K562 (cell line): ENCODE measurements around the gene MORF4L1.

Experiments
- CBX8 ChIP-seq: fragments of 200-600 bp; sonication (generic); IDR thresholded peaks from 2 replicates; pipeline ENCODE4 v1.6.1; 2012; ENCODE audit warnings: borderline replicate concordance, mixed run types, low read depth, mild to moderate bottlenecking, moderate library complexity, mixed read lengths, low read length, control low read depth, inconsistent platforms; ENCODE audit not compliant: poor library complexity, severe bottlenecking; ENCODE audit errors: extremely low read depth
- CREM ChIP-seq: IDR thresholded peaks from 2 replicates; pipeline ENCODE4 v1.6.1; 2014; ENCODE audit warnings: antibody characterized with exemption, low read depth
- EP300 ChIP-seq: IDR thresholded peaks from 2 replicates; pipeline ENCODE4 v1.6.1; 2012; ENCODE audit warnings: low read length, improper control_type of control experiment
- EZH2 ChIP-seq: IDR thresholded peaks from 2 replicates; pipeline ENCODE4 v1.6.1; 2012; ENCODE audit warnings: low read depth, mild to moderate bottlenecking, inconsistent platforms, low read length, borderline replicate concordance
- JUND ChIP-seq, 2 experiments: IDR thresholded peaks; 2 replicates in 1 of 2; 3 replicates in 1 of 2; pipeline ENCODE4 v1.6.1; 2011; ENCODE audit warnings: borderline replicate concordance in 2 of 2, low read depth in 2 of 2, low read length in 2 of 2, improper control_type of control experiment in 1 of 2, missing biosample characterization in 1 of 2, missing genetic modification characterization in 1 of 2, missing genetic modification reagents in 1 of 2
- POLR2A ChIP-seq: fragments of 450-650 bp; conservative IDR thresholded peaks from 2 replicates; pipeline ENCODE4 v1.6.1; 2016
- RBBP5 ChIP-seq: fragments of 200-600 bp; sonication (generic); IDR thresholded peaks from 2 replicates; pipeline ENCODE4 v1.6.1; 2012; ENCODE audit warnings: borderline replicate concordance, mild to moderate bottlenecking, low read length, control low read depth, inconsistent platforms; ENCODE audit not compliant: insufficient read depth, poor library complexity, severe bottlenecking
- TAF1 ChIP-seq: IDR thresholded peaks from 2 replicates; pipeline ENCODE4 v1.6.1; 2011; ENCODE audit warnings: mild to moderate bottlenecking, low read length, moderate library complexity; ENCODE audit not compliant: insufficient read depth, control insufficient read depth, severe bottlenecking; ENCODE audit errors: extremely low read depth
- TGIF2 ChIP-seq: sonication (generic); formaldehyde crosslinking; IDR thresholded peaks from 2 replicates; pipeline ENCODE4 v1.8.1; 2022; ENCODE audit warnings: mild to moderate bottlenecking, missing genetic modification reagents, moderate library complexity
- ZFP1 ChIP-seq: fragments of 450-650 bp; formaldehyde crosslinking; IDR thresholded peaks from 2 replicates; pipeline ENCODE4 v1.4.0; 2020; ENCODE audit warnings: mild to moderate bottlenecking, mixed read lengths
- TF ChIP-seq, protein P1 (sequence below), 3 experiments: IDR thresholded peaks in 2 of 3; conservative IDR thresholded peaks in 1 of 3; 2 replicates each; pipeline ENCODE4 v1.5.1; 2011 to 2012; ENCODE audit warnings: low read length in 3 of 3, mild to moderate bottlenecking in 3 of 3, control low read depth in 2 of 3, improper control_type of control experiment in 1 of 3, inconsistent platforms in 1 of 3, low read depth in 1 of 3, mixed read lengths in 1 of 3, moderate library complexity in 1 of 3; ENCODE audit not compliant: insufficient read depth in 2 of 3
- TF ChIP-seq, protein P2 (sequence below), 2 experiments: fragments of 450-650 bp; formaldehyde crosslinking in 1 of 2; IDR thresholded peaks; 2 replicates each; pipeline versions ENCODE4 v1.4.0 to v1.6.1; 2014 to 2020; ENCODE audit warnings: mild to moderate bottlenecking in 2 of 2, borderline replicate concordance in 1 of 2, low read depth in 1 of 2
- TF ChIP-seq, protein P3 (sequence below): sonication (generic); formaldehyde crosslinking; IDR thresholded peaks from 2 replicates; pipeline ENCODE4 v1.8.1; 2022; ENCODE audit warnings: missing genetic modification reagents
- TF ChIP-seq, protein P4 (sequence below): fragments of 250-450 bp; sonication (Bioruptor Pico); IDR thresholded peaks from 2 replicates; pipeline ENCODE4 v1.8.0; 2022; ENCODE audit warnings: moderate library complexity, mild to moderate bottlenecking, inconsistent platforms

DNA sequence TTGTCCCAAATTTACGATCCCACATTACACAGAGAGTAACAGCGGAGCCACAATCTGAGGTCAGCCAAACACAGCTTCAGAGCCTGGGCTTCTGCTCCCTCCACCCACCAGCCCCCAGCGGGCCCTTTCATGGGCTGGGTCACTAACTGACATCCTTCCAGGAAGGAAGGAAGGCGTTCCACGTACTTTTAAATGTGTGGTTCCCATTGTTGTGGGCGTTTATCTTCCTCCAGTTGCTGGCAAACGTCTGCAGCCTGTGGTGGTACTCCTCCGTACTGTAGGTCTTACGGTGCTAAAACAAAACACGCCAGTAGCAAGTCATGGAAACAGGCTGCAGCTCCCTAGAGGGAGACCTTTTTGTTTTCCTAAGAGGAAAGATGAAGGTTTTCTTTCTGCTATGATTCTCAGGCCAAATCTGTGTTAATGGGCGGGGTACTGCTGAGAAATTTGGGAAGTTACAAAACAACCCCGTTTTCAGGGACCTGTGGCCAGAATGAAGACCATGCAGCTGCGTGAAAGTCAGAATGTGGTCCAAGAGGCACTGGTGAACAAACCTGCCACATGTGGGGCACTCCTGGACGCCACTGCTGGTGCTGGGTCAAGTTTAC lies 64.5 kb downstream of the MORF4L1 start:
- peak; percentile 39 for TF ChIP-seq TAF1
- TF ChIP-seq RBBP5, result no peak
- TF ChIP-seq, protein P1, sequence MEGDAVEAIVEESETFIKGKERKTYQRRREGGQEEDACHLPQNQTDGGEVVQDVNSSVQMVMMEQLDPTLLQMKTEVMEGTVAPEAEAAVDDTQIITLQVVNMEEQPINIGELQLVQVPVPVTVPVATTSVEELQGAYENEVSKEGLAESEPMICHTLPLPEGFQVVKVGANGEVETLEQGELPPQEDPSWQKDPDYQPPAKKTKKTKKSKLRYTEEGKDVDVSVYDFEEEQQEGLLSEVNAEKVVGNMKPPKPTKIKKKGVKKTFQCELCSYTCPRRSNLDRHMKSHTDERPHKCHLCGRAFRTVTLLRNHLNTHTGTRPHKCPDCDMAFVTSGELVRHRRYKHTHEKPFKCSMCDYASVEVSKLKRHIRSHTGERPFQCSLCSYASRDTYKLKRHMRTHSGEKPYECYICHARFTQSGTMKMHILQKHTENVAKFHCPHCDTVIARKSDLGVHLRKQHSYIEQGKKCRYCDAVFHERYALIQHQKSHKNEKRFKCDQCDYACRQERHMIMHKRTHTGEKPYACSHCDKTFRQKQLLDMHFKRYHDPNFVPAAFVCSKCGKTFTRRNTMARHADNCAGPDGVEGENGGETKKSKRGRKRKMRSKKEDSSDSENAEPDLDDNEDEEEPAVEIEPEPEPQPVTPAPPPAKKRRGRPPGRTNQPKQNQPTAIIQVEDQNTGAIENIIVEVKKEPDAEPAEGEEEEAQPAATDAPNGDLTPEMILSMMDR (IDR thresholded peaks at IDR 0.05 in 2 of 3, conservative IDR thresholded peaks at IDR 0.05 in 1 of 3; ENCODE audit: insufficient read depth in 2 of 3, low read depth in 1 of 3, low read length in 3 of 3), result no peak
- no peak for TF ChIP-seq EZH2
- TF ChIP-seq POLR2A, result peak; percentile 68
- no peak for TF ChIP-seq TGIF2 (CRISPR knock-in tag)
- TF ChIP-seq, protein P2, sequence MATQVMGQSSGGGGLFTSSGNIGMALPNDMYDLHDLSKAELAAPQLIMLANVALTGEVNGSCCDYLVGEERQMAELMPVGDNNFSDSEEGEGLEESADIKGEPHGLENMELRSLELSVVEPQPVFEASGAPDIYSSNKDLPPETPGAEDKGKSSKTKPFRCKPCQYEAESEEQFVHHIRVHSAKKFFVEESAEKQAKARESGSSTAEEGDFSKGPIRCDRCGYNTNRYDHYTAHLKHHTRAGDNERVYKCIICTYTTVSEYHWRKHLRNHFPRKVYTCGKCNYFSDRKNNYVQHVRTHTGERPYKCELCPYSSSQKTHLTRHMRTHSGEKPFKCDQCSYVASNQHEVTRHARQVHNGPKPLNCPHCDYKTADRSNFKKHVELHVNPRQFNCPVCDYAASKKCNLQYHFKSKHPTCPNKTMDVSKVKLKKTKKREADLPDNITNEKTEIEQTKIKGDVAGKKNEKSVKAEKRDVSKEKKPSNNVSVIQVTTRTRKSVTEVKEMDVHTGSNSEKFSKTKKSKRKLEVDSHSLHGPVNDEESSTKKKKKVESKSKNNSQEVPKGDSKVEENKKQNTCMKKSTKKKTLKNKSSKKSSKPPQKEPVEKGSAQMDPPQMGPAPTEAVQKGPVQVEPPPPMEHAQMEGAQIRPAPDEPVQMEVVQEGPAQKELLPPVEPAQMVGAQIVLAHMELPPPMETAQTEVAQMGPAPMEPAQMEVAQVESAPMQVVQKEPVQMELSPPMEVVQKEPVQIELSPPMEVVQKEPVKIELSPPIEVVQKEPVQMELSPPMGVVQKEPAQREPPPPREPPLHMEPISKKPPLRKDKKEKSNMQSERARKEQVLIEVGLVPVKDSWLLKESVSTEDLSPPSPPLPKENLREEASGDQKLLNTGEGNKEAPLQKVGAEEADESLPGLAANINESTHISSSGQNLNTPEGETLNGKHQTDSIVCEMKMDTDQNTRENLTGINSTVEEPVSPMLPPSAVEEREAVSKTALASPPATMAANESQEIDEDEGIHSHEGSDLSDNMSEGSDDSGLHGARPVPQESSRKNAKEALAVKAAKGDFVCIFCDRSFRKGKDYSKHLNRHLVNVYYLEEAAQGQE (IDR thresholded peaks at IDR 0.05; ENCODE audit: borderline replicate concordance), result no peak
- TF ChIP-seq, protein P2 (CRISPR knock-in tag; IDR thresholded peaks at IDR 0.05; ENCODE audit: low read depth), result no peak
- TF ChIP-seq ZFP1 (CRISPR knock-in tag), result no peak
- no peak for TF ChIP-seq CBX8
- peak; percentile 48; the same call in 1 of the 2 replicates for TF ChIP-seq JUND (IDR thresholded peaks at IDR 0.05; ENCODE audit: borderline replicate concordance, low read depth, low read length)
- no peak; the same call in 2 of the 3 replicates for TF ChIP-seq JUND (tag; IDR thresholded peaks at IDR 0.05; ENCODE audit: borderline replicate concordance, low read depth, low read length)
- TF ChIP-seq, protein P3, sequence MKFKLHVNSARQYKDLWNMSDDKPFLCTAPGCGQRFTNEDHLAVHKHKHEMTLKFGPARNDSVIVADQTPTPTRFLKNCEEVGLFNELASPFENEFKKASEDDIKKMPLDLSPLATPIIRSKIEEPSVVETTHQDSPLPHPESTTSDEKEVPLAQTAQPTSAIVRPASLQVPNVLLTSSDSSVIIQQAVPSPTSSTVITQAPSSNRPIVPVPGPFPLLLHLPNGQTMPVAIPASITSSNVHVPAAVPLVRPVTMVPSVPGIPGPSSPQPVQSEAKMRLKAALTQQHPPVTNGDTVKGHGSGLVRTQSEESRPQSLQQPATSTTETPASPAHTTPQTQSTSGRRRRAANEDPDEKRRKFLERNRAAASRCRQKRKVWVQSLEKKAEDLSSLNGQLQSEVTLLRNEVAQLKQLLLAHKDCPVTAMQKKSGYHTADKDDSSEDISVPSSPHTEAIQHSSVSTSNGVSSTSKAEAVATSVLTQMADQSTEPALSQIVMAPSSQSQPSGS (CRISPR knock-in tag), result no peak
- peak; percentile 92; the same call in 1 of the 2 replicates for TF ChIP-seq EP300
- TF ChIP-seq, protein P4, sequence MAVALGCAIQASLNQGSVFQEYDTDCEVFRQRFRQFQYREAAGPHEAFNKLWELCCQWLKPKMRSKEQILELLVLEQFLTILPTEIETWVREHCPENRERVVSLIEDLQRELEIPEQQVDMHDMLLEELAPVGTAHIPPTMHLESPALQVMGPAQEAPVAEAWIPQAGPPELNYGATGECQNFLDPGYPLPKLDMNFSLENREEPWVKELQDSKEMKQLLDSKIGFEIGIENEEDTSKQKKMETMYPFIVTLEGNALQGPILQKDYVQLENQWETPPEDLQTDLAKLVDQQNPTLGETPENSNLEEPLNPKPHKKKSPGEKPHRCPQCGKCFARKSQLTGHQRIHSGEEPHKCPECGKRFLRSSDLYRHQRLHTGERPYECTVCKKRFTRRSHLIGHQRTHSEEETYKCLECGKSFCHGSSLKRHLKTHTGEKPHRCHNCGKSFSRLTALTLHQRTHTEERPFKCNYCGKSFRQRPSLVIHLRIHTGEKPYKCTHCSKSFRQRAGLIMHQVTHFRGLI (CRISPR knock-in tag), result no peak
- peak; percentile 63 for TF ChIP-seq CREM
